GM19239 (cell line): Measurements from ENCODE around the gene HMGB2.

Source experiments
- DNase-seq: peaks from one replicate; pipeline ENCODE4 v3.0.0; 2011; ENCODE audit warnings: low spot score; ENCODE audit not compliant: insufficient read length
- FAIRE-seq: peaks from 2 replicates; lab custom pipeline; 2011; peaks lifted over from hg19 to GRCh38; lab: Jason Lieb, UNC

Gene HMGB2

GRCh38 chr4:173291899-173292298 is 42.3 kb downstream of the HMGB2 start:
- DNase-seq (no peak), FAIRE-seq (no peak)

DNA sequence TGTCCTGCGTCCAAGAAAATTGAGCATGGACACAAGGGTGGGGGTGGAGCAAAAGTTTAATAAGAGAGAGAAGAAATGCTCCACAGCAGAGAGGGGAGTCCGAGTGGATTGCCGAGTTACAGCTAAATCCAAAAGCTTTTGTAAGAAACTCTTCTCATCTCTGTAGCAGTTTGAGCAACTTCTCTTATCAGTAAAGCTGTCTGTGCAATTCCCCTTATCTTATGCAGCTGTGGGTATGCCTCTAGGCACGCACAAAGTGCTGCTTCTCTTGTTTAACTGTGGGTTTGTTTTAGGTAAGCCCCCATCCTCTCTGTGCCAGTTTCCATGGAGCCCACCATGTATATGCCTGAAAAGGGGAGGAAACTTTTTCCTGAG is 44.8 kb downstream of the HMGB2 start:
- no peak for FAIRE-seq
- DNase-seq = no peak

DNA sequence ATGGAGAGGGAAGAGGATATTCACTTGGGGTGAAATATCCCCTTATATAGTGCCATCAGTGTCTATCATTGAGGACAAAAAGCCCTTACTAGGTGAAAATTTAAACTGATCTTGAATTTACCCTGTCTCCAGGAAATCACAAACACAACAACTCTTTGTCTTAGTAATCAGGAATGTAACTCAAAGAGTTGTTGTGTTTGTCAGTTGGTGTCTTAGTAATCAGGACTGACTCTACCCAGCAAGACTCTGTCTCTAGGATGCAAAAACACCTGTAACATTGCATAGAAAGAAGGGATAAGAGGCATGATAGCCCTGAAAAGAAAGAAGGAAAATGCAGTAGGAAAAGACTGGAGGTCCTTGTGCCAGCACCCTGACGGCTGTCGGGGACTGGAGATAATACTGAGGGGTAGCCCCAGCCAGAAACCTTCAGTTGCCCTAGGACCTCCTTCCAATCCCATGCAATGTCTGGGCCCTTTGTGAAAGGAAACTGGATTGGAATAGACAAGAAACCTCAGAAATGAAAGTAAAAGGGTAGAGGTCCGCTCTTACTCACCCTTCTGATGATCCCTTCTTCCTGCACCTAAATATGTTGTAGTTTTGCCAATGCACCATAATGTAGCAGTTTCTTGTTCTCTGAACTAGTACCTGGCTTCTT is 45.3 kb downstream of the HMGB2 start:
- DNase-seq (no peak), FAIRE-seq (no peak)

DNA sequence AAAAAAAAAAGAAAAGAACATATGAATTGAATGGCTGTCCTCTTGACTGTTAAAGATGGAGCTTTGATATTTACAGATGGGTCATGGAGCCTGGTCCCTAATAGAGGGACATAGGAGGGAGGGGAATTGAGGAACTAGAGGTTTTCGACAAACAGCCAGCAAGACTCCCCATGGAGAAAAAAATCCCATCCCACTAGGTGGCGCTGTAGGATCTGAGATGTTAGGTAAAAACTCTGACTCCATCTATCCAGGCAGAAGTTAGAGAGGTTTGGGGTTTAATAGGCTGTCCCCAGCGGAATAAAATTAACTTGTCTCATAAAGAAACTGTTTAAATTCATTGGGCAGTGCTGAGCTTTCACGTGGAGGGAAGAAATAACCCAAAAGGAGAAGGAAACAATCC is 45.9 kb downstream of the HMGB2 start:
- peak; percentile 31 for FAIRE-seq
- no peak for DNase-seq

- FAIRE-seq = no peak
Measured at GRCh38 chr4:173287486-173287885, 46.7 kb downstream of the HMGB2 start.

DNA sequence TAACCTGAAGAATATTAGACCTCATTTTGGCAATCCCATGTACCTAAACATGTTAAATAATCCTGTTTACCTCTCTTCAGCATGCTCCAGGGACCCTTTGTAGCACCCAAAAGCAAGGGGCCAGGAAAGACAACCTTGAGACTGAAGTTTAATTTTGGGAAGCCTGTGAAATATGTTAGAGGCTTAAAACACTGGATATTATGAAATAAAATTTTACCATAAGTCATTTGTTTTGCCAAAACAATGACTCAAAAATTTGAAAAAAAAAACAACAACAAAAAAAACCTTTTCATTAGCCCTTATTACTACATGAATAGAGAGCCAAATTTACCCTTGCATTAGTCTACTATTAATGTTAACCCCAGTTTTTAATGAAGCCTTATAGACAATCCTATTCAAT is 49.7 kb downstream of the HMGB2 start:
- FAIRE-seq (no peak), DNase-seq (no peak)

More at GRCh38 chr4:173287486-173287885, 46.7 kb downstream of the HMGB2 start:
- no peak for DNase-seq

- FAIRE-seq = no peak
Measured at GRCh38 chr4:173282626-173283025, 51.5 kb downstream of the HMGB2 start.

GRCh38 chr4:173282256-173282562 is 51.9 kb downstream of the HMGB2 start:
- no peak for FAIRE-seq
- no peak for DNase-seq

More at GRCh38 chr4:173282626-173283025, 51.5 kb downstream of the HMGB2 start:
- no peak for DNase-seq

GRCh38 chr4:173281406-173282255 is 52.5 kb downstream of the HMGB2 start:
- FAIRE-seq (no peak), DNase-seq (no peak)
